Fibroblast of lung (primary cell): Measurements from ENCODE around the gene INSC. TPM values are rescaled to one million over a fixed set of nuclear protein-coding genes. Genes with fewer than 3 reads are reported as not detected.

Source experiments
- DNase-seq, 2 donors: peaks; one replicate each; pipeline versions ENCODE4 v3.0.0 to v3.0.0-alpha.2; 2010; ENCODE audit warnings: low read depth in 2 of 2
- H2AFZ ChIP-seq: 2 replicates; pipeline ENCODE4 v1.5.1; 2012; ENCODE audit warnings: low read length, control low read depth, inconsistent platforms
- H3K27ac ChIP-seq: 2 replicates; pipeline ENCODE4 v1.5.1; 2011; ENCODE audit warnings: low read length, control low read depth; ENCODE audit not compliant: insufficient read depth
- H3K27me3 ChIP-seq: 2 replicates; pipeline ENCODE4 v1.5.1; 2011; ENCODE audit warnings: mild to moderate bottlenecking, low read length; ENCODE audit not compliant: control insufficient read depth, insufficient read depth
- H3K36me3 ChIP-seq: 2 replicates; pipeline ENCODE4 v1.5.1; 2011; ENCODE audit warnings: low read length; ENCODE audit not compliant: control insufficient read depth, insufficient read depth
- H3K4me1 ChIP-seq: 2 replicates; pipeline ENCODE4 v1.5.1; 2011; ENCODE audit warnings: low read length; ENCODE audit not compliant: control insufficient read depth, insufficient read depth; ENCODE audit errors: extremely low read depth
- H3K4me2 ChIP-seq: 2 replicates; pipeline ENCODE4 v1.5.1; 2011; ENCODE audit warnings: low read length, control low read depth; ENCODE audit not compliant: insufficient read depth; ENCODE audit errors: extremely low read depth
- H3K4me3 ChIP-seq, 4 experiments: fragments of 200-600 bp in 1 of 4; sonication (generic) in 1 of 4; replicated peaks in 1 of 4; 2 replicates each; pipeline ENCODE4 v1.5.1; 2011 to 2016; ENCODE audit warnings: low read length in 4 of 4, low read depth in 3 of 4, mild to moderate bottlenecking in 3 of 4, control low read depth in 2 of 4, inconsistent platforms in 1 of 4, mixed read lengths in 1 of 4; ENCODE audit not compliant: insufficient read depth in 1 of 4; ENCODE audit errors: control extremely low read depth in 1 of 4
- H3K79me2 ChIP-seq: 2 replicates; pipeline ENCODE4 v1.5.1; 2012; ENCODE audit warnings: mild to moderate bottlenecking, low read length, inconsistent platforms; ENCODE audit not compliant: control insufficient read depth, insufficient read depth
- H3K9ac ChIP-seq: 2 replicates; pipeline ENCODE4 v1.5.1; 2011; ENCODE audit warnings: mild to moderate bottlenecking, low read length, control low read depth; ENCODE audit not compliant: insufficient read depth
- H3K9me3 ChIP-seq: 2 replicates; pipeline ENCODE4 v1.5.1; 2012; ENCODE audit warnings: low read depth, low read length; ENCODE audit not compliant: control insufficient read depth, insufficient read depth
- H4K20me1 ChIP-seq: 2 replicates; pipeline ENCODE4 v1.5.1; 2011; ENCODE audit warnings: low read length; ENCODE audit not compliant: control insufficient read depth, insufficient read depth; ENCODE audit errors: extremely low read depth
- EZH2 ChIP-seq: IDR thresholded peaks from 2 replicates; pipeline ENCODE4 v1.5.1; 2012; ENCODE audit warnings: low read length, control low read depth, mild to moderate bottlenecking; ENCODE audit errors: missing control alignments
- polyA plus RNA-seq, 2 donors: library from polyadenylated mRNA; depleted of rRNA in 1 of 2; stranded (reverse) in 1 of 2; unstranded in 1 of 2; fragments of >200 nt; gene quantifications; 2 replicates each; pipeline ENCODE4 v1.2.1, GENCODE V29; 2011 to 2012; ENCODE audit warnings: missing spikeins in 1 of 2
- total RNA-seq: library from RNA; depleted of rRNA; stranded (reverse); fragments of >200 nt; gene quantifications from 2 replicates; pipeline ENCODE4 v1.2.1, GENCODE V29; 2014
- TF ChIP-seq, protein P1 (sequence below), 2 donors: IDR thresholded peaks in 1 of 2; conservative IDR thresholded peaks in 1 of 2; 1 replicate in 1 of 2; 2 replicates in 1 of 2; pipeline ENCODE4 v1.5.1; 2011 to 2012; ENCODE audit warnings: low read length in 2 of 2, control low read depth in 1 of 2, inconsistent platforms in 1 of 2, low read depth in 1 of 2, mild to moderate bottlenecking in 1 of 2

Gene INSC
- total and polyA plus RNA-seq, 2 donors (not counting 1 experiment from before 2014, with no cell fraction given) = 0.90 to 8.3 TPM

DNA sequence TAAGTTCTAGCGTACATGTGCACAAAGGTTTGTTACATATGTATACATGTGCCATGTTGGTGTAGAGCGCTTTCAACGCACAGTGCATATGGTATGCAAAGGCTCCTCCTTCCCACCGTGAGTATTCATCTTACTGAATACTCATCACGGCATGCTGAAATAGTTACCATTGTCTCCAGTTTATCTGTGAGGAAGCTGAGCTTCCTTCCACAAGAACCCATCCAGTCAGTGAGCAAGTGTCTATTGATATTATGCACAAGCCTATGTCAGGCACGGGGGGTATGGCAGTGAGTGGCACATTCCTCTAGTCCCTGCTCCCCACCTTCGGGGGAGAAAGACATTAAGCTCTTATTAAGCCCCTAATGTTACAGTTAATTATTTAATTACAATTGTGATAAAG is 28.1 kb downstream of the INSC start:
- Histone ChIP-seq H3K4me3 (no peak overlapping the region), H4K20me1 (no peaks in the 10 kb centered on the region), H3K79me2 (no peaks in the 10 kb centered on the region), H3K4me1 (no peaks in the 10 kb centered on the region), H2AFZ (no peak overlapping the region), H3K9me3 (no peaks in the 10 kb centered on the region), H3K9ac (no peak overlapping the region), H3K27ac (no peak overlapping the region), H3K27me3 (no peaks in the 10 kb centered on the region), H3K36me3 (no peaks in the 10 kb centered on the region), H3K4me2 (no peak overlapping the region)
- TF ChIP-seq, protein P1, sequence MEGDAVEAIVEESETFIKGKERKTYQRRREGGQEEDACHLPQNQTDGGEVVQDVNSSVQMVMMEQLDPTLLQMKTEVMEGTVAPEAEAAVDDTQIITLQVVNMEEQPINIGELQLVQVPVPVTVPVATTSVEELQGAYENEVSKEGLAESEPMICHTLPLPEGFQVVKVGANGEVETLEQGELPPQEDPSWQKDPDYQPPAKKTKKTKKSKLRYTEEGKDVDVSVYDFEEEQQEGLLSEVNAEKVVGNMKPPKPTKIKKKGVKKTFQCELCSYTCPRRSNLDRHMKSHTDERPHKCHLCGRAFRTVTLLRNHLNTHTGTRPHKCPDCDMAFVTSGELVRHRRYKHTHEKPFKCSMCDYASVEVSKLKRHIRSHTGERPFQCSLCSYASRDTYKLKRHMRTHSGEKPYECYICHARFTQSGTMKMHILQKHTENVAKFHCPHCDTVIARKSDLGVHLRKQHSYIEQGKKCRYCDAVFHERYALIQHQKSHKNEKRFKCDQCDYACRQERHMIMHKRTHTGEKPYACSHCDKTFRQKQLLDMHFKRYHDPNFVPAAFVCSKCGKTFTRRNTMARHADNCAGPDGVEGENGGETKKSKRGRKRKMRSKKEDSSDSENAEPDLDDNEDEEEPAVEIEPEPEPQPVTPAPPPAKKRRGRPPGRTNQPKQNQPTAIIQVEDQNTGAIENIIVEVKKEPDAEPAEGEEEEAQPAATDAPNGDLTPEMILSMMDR (conservative IDR thresholded peaks at IDR 0.05 in 1 of 2, IDR thresholded peaks at IDR 0.05 in 1 of 2; ENCODE audit: low read depth in 1 of 2, low read length in 2 of 2) = no peak
- DNase-seq = no peak

DNA sequence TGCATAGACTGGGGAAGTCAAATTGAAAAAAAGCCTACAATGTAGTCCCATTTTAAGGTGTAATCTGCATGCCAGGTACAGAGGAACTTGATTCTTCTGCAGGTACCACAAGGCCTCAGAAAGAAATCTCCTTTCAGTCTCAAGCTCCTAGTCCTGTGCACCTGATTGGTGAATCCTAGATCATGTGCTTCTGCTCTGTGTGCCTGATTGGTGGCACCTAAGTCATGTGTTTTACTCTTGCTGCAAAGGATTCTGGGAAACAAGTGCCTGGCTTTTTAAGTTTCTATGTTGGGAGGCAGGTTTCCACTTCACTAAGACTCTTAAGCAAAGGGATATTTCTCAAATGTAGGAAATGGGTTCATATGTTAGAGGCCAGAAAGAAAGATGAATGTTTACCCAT is 29.1 kb downstream of the INSC start:
- Histone ChIP-seq H3K36me3 (no peaks in the 10 kb centered on the region), H3K9me3 (no peaks in the 10 kb centered on the region), H4K20me1 (no peaks in the 10 kb centered on the region), H3K79me2 (no peaks in the 10 kb centered on the region), H3K27me3 (no peaks in the 10 kb centered on the region), H3K27ac (no peak overlapping the region), H3K9ac (no peak overlapping the region), H3K4me2 (no peak overlapping the region), H2AFZ (no peak overlapping the region), H3K4me3 (no peak overlapping the region), H3K4me1 (no peaks in the 10 kb centered on the region)
- TF ChIP-seq, protein P1 (conservative IDR thresholded peaks at IDR 0.05 in 1 of 2, IDR thresholded peaks at IDR 0.05 in 1 of 2; ENCODE audit: low read depth in 1 of 2, low read length in 2 of 2) = no peak
- TF ChIP-seq EZH2 = no peak
- DNase-seq = no peak

DNA sequence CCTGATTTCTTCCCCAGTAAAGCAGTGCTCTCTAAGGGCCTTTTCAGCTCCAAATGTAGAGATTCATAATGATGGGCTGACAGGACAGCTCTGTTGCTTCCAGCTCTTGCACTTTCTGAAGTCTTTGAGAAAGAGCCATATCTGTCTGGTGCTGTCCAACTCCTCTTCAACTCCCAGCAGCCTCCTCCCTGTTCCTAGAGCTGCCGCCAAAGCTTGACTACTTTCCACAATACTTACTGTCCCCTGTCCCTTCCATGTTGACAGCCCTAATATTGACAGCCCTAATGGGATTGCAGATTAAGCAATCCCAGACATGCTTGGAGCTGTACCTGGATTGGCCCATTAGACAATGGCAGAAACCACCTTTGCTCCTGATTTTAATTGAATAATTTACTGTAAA is 29.6 kb downstream of the INSC start:
- Histone ChIP-seq H2AFZ (no peak overlapping the region), H3K36me3 (no peaks in the 10 kb centered on the region), H3K79me2 (no peaks in the 10 kb centered on the region), H3K9ac (no peak overlapping the region), H3K27ac (no peak overlapping the region), H3K9me3 (no peaks in the 10 kb centered on the region), H3K4me1 (no peaks in the 10 kb centered on the region), H4K20me1 (no peaks in the 10 kb centered on the region), H3K4me2 (no peak overlapping the region), H3K27me3 (no peaks in the 10 kb centered on the region), H3K4me3 (no peak overlapping the region)
- no peak for TF ChIP-seq EZH2
- TF ChIP-seq, protein P1 (conservative IDR thresholded peaks at IDR 0.05 in 1 of 2, IDR thresholded peaks at IDR 0.05 in 1 of 2; ENCODE audit: low read depth in 1 of 2, low read length in 2 of 2) = no peak
- no peak for DNase-seq
